Hepatocyte (in vitro differentiated cells): Measurements from ENCODE around the gene ADGRD2.

Experiments
- EZH2 ChIP-seq: fragments of 200-600 bp; sonication (generic); IDR thresholded peaks from 2 replicates; pipeline ENCODE4 v1.6.1; 2016; ENCODE audit warnings: antibody characterized with exemption, mild to moderate bottlenecking, borderline replicate concordance
- EZH2phosphoT487 ChIP-seq: fragments of 200-600 bp; sonication (generic); IDR thresholded peaks from one replicate; pipeline ENCODE4 v1.6.1; 2018; ENCODE audit warnings: antibody characterized with exemption, mild to moderate bottlenecking, low read depth, moderate library complexity; ENCODE audit not compliant: unreplicated experiment, severe bottlenecking
- TF ChIP-seq, protein P1 (sequence below): fragments of 200-600 bp; sonication (generic); IDR thresholded peaks from 2 replicates; pipeline ENCODE4 v1.5.1; 2016; ENCODE audit warnings: antibody characterized with exemption, mild to moderate bottlenecking; ENCODE audit not compliant: poor library complexity

GRCh38 chr9:124514874-124515273 is 64.6 kb downstream of the ADGRD2 start:
- TF ChIP-seq, protein P1, sequence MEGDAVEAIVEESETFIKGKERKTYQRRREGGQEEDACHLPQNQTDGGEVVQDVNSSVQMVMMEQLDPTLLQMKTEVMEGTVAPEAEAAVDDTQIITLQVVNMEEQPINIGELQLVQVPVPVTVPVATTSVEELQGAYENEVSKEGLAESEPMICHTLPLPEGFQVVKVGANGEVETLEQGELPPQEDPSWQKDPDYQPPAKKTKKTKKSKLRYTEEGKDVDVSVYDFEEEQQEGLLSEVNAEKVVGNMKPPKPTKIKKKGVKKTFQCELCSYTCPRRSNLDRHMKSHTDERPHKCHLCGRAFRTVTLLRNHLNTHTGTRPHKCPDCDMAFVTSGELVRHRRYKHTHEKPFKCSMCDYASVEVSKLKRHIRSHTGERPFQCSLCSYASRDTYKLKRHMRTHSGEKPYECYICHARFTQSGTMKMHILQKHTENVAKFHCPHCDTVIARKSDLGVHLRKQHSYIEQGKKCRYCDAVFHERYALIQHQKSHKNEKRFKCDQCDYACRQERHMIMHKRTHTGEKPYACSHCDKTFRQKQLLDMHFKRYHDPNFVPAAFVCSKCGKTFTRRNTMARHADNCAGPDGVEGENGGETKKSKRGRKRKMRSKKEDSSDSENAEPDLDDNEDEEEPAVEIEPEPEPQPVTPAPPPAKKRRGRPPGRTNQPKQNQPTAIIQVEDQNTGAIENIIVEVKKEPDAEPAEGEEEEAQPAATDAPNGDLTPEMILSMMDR, result no peak
- TF ChIP-seq EZH2phosphoT487 (no peak), EZH2 (no peak)
